Fibroblast of mammary gland (primary cell): Measurements from ENCODE around the gene LGALS7B.

Experiments
- DNase-seq: peaks from one replicate; pipeline ENCODE4 v3.0.0-alpha.2; 2010; ENCODE audit warnings: low read depth
- H3K4me3 ChIP-seq: 2 replicates; pipeline ENCODE4 v1.5.1; 2011; ENCODE audit warnings: low read depth, mild to moderate bottlenecking, low read length, moderate library complexity; ENCODE audit not compliant: control insufficient read depth
- TF ChIP-seq, protein P1 (sequence below): conservative IDR thresholded peaks from 2 replicates; pipeline ENCODE4 v1.5.1; 2011; ENCODE audit warnings: low read depth, low read length, inconsistent platforms; ENCODE audit not compliant: control insufficient read depth, insufficient read depth

LGALS7B gene

DNA sequence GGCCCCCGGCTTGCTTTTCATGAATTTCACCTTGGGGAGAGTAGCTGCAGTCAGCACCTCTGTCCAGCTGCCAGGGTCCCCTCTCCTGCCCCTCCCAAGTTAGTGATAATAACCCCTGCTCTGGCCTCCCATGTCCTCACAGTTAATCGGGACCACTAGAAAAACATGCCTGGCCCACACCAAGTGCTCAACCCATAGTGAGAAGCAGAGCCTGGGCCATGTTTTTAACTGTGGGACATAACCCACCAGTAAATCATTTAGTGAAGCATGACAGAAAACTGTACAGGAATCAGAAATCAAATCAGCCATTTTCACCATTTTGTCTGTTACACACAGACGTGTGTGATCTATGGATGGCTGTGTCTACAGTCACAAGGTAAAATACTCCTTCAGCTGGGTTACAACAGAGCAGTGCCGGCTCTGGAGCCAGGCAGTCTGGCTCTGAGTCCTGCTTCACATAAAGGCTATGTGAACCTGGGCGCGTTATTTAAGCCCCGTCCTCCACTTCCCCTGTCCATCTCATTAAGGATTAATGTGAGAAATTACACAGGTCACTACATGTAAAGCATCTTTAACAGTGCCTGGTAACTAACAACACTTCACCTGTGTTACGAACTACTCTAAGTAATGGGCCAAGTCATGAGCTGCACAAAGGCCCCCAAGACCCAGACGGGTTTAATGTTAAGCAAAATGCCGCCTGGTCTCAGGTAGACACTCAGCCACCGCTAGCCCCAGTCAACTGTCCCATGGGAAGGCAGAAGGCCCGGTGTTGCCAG is 50.2 kb downstream of the LGALS7B start:
- DNase-seq = no peak
- TF ChIP-seq, protein P1, sequence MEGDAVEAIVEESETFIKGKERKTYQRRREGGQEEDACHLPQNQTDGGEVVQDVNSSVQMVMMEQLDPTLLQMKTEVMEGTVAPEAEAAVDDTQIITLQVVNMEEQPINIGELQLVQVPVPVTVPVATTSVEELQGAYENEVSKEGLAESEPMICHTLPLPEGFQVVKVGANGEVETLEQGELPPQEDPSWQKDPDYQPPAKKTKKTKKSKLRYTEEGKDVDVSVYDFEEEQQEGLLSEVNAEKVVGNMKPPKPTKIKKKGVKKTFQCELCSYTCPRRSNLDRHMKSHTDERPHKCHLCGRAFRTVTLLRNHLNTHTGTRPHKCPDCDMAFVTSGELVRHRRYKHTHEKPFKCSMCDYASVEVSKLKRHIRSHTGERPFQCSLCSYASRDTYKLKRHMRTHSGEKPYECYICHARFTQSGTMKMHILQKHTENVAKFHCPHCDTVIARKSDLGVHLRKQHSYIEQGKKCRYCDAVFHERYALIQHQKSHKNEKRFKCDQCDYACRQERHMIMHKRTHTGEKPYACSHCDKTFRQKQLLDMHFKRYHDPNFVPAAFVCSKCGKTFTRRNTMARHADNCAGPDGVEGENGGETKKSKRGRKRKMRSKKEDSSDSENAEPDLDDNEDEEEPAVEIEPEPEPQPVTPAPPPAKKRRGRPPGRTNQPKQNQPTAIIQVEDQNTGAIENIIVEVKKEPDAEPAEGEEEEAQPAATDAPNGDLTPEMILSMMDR = no peak
- no peak overlapping the region for H3K4me3 ChIP-seq

DNA sequence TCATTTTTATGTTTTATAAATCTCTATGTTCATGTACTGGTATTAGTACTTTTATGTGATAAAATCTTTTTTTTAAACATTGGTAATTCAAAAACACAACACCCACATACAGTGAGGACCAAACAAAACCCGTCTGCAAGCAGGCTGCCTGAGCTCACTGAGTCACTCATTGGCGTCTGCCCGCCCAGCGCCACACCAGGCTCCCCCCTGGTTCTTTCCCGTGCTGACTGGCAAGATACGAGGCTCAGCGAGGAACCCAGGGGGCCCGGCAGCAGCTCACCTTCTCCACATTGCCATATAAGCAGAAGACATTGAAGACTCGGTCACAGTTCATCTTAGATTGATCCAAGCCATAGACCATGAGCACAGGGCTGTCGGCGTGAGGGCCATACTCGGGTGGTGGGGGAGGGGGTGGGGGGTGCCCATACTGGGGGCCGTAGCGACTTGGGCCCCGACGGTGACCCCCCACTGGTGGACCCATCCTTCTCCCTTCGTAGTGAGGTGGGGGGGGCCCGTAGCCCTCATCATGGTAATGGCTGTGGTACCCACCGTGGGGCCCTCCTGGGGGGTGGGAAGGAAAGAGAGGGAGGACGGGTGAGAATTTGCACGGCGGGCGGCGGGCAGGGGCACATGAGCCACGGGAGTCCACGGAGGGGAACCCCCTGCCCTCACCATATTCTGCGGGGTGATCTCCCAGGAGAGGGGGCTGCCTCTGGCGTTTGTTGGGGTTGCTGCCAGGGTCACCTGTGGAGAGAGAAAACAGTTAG is 51.0 kb downstream of the LGALS7B start:
- TF ChIP-seq, protein P1 = no peak
- no peak overlapping the region for H3K4me3 ChIP-seq
- DNase-seq = no peak

DNA sequence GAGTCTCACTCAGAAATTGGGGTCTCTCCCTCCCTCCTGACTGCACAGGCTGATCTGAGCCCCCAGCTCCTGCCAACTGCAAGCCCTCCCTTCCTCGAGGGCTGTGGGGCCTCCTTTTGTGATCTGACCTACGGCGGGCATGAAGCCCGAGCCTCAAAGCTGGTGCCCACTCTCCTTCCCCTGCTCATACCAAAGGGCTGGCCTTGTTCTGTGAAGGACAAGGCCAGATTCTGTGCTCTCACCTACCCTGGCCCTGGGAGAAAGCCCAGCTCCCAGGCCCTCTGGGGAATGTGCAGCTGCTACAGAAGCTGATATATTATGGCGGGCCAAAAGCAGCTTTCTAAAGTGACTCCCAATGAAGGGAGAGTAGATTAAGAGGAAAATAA is 51.6 kb downstream of the LGALS7B start:
- TF ChIP-seq, protein P1 = no peak
- no peak for DNase-seq
- H3K4me3 ChIP-seq = no peak overlapping the region
